Left ventricle myocardium inferior (tissue), 1 donor: Measurements from ENCODE around the gene TENM3. TPM values are rescaled to one million over a fixed set of nuclear protein-coding genes. Genes with fewer than 3 reads are reported as not detected.

Experiments used
- DNase-seq: peaks from one replicate; pipeline ENCODE4 v3.0.0-alpha.2; 2020
- H3K27ac ChIP-seq: fragments of 200-600 bp; replicated peaks from 2 replicates; pipeline ENCODE4 v1.8.0; 2021
- H3K27me3 ChIP-seq: fragments of 200-600 bp; 2 replicates; pipeline ENCODE4 v1.8.0; 2021; ENCODE audit warnings: low read depth
- H3K36me3 ChIP-seq: fragments of 200-600 bp; 2 replicates; pipeline ENCODE4 v1.8.0; 2021
- H3K4me1 ChIP-seq: fragments of 200-600 bp; 2 replicates; pipeline ENCODE4 v1.8.0; 2021
- H3K4me3 ChIP-seq: fragments of 200-600 bp; 2 replicates; pipeline ENCODE4 v1.8.0; 2021; ENCODE audit warnings: mild to moderate bottlenecking, moderate library complexity
- H3K9me3 ChIP-seq: fragments of 200-600 bp; replicated peaks from 2 replicates; pipeline ENCODE4 v1.8.0; 2021
- intact Hi-C: fragments of 100-400 bp; cut with micrococcal nuclease; formaldehyde crosslinking; loops from one replicate; pipeline ENCODE4 v1.11.0; 2022
- total RNA-seq: library from RNA; stranded (reverse); fragmentation: NEBNext Ultra II Directional; extraction: Animal tissue kit (Norgen Biotek cat#: 25700); gene quantifications from one replicate; pipeline ENCODE4 v1.2.1, GENCODE V29; 2021
- TF ChIP-seq, protein P1 (sequence below): fragments of 200-600 bp; IDR thresholded peaks from 2 replicates; pipeline ENCODE4 v1.8.0; 2021; ENCODE audit warnings: antibody characterized with exemption, mild to moderate bottlenecking, borderline replicate concordance
- donor health status: DM: no; HTN: yes; CAD: no; lungs with severe emphysema.

The TENM3 gene
- total RNA-seq, 1 donor from 2014 or later, result 1.5 TPM

DNA sequence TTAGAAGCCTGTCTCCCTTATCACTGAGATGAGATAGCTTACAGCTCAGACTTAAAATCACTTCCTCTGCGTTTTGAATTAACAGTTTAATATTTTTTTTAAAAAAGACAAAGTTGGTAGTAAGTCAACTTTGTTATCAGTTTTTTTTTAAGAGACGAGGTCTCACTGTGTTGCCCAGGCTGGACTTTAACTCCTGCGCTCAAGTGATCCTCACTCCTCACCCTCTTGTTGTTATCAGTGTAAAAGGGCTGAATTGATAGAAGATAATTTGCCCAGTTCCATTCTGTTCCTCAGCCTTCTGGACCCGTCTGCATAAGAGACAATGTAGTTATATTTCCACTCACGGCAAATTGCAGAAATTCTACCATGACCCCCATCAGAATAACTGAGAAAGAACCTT, 428.5 kb downstream of the TENM3 start:
- Histone ChIP-seq H3K9me3 (no peaks in the 10 kb centered on the region), H3K4me3 (no peak overlapping the region), H3K27ac (no peak overlapping the region), H3K27me3 (no peaks in the 10 kb centered on the region), H3K4me1 (no peaks in the 10 kb centered on the region), H3K36me3 (no peaks in the 10 kb centered on the region)
- intact Hi-C loops, result no loop called here
- DNase-seq, result no peak
- TF ChIP-seq, protein P1, sequence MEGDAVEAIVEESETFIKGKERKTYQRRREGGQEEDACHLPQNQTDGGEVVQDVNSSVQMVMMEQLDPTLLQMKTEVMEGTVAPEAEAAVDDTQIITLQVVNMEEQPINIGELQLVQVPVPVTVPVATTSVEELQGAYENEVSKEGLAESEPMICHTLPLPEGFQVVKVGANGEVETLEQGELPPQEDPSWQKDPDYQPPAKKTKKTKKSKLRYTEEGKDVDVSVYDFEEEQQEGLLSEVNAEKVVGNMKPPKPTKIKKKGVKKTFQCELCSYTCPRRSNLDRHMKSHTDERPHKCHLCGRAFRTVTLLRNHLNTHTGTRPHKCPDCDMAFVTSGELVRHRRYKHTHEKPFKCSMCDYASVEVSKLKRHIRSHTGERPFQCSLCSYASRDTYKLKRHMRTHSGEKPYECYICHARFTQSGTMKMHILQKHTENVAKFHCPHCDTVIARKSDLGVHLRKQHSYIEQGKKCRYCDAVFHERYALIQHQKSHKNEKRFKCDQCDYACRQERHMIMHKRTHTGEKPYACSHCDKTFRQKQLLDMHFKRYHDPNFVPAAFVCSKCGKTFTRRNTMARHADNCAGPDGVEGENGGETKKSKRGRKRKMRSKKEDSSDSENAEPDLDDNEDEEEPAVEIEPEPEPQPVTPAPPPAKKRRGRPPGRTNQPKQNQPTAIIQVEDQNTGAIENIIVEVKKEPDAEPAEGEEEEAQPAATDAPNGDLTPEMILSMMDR, result no peak

- intact Hi-C loops, result no loop called here
- Histone ChIP-seq H3K4me1 (peaks cover 19% of the 10 kb centered on the region), H3K36me3 (no peaks in the 10 kb centered on the region), H3K4me3 (no peak overlapping the region), H3K27me3 (no peaks in the 10 kb centered on the region), H3K27ac (no peak overlapping the region), H3K9me3 (no peaks in the 10 kb centered on the region)
- TF ChIP-seq, protein P1, result no peak
- no peak for DNase-seq
These were observed 435.4 kb downstream of the TENM3 start for GRCh38 chr4:182678590-182678989.

- TF ChIP-seq, protein P1, result no peak
- H3K9me3 ChIP-seq, result no peaks in the 10 kb centered on the region
- intact Hi-C loops, result no loop called here
- no peaks in the 10 kb centered on the region for H3K27me3 ChIP-seq
- H3K36me3 ChIP-seq, result no peaks in the 10 kb centered on the region
- H3K4me1 ChIP-seq, result peaks cover 28% of the 10 kb centered on the region
- peak overlapping the region; percentile 49 for H3K4me3 ChIP-seq
- H3K27ac ChIP-seq, result peak overlapping the region; percentile 67
- no peak for DNase-seq
These were observed 436.3 kb downstream of the TENM3 start for GRCh38 chr4:182679533-182679932.

DNA sequence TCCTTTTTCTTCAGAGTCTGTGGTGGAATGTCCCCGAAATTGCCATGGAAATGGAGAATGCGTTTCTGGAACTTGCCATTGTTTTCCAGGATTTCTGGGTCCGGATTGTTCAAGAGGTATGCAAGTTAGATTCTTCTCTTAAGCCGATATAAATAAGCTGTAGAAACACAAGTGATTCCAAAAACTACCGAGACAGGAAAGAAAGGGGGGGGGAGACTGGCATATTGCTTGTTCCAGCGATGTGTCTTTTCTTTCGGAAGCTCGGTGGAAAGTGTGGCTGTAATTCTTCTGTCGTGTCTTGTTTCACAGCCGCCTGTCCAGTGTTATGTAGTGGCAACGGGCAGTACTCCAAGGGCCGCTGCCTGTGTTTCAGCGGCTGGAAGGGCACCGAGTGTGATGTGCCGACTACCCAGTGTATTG, 437.0 kb downstream of the TENM3 start:
- TF ChIP-seq, protein P1, result no peak
- Histone ChIP-seq H3K4me3 (peak overlapping the region; percentile 49), H3K27me3 (no peaks in the 10 kb centered on the region), H3K4me1 (peaks cover 28% of the 10 kb centered on the region), H3K9me3 (no peaks in the 10 kb centered on the region), H3K27ac (peak overlapping the region; percentile 67), H3K36me3 (no peaks in the 10 kb centered on the region)
- intact Hi-C loops, result no loop called here
- peak; percentile 55 for DNase-seq

DNA sequence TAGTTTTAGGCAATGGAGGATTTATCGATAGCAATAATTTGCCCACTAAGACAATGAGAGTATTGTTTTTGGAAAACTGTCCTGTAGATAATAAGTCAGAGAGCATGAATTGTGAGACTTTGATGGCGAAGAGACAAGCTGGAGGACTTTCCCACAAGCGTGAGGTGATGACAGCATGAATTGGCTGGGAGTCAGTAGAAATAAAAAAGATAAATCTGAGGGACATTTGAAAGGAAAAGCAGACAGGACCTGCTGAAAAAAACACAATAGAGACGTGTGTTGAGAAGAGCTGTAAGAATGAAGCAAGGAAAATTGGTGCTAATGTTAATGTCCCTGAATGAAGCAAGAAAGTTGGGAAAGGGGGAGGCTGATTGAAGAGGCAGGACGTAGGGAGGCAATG, 440.5 kb downstream of the TENM3 start:
- Histone ChIP-seq H3K4me3 (no peak overlapping the region), H3K9me3 (no peaks in the 10 kb centered on the region), H3K27ac (no peak overlapping the region), H3K36me3 (no peaks in the 10 kb centered on the region), H3K4me1 (peaks cover 28% of the 10 kb centered on the region), H3K27me3 (no peaks in the 10 kb centered on the region)
- intact Hi-C loops, result no loop called here
- DNase-seq, result no peak
- TF ChIP-seq, protein P1, result no peak

GRCh38 chr4:182684796-182685195, 441.6 kb downstream of the TENM3 start:
- no peaks in the 10 kb centered on the region for H3K36me3 ChIP-seq
- H3K27me3 ChIP-seq, result no peaks in the 10 kb centered on the region
- no peaks in the 10 kb centered on the region for H3K9me3 ChIP-seq
- TF ChIP-seq, protein P1, result no peak
- H3K4me1 ChIP-seq, result peaks cover 17% of the 10 kb centered on the region
- no peak overlapping the region for H3K4me3 ChIP-seq
- intact Hi-C loops, result no loop called here
- DNase-seq, result no peak
- no peak overlapping the region for H3K27ac ChIP-seq
